VCaP (cell line): ENCODE results near the gene STXBP5.

Source experiments
- H3K27ac ChIP-seq: fragments of 450-650 bp; 2 replicates; pipeline ENCODE4 v1.5.1; 2017
- CTCF ChIP-seq: fragments of 450-650 bp; conservative IDR thresholded peaks from 2 replicates; pipeline ENCODE4 v1.5.1; 2017; ENCODE audit warnings: mild to moderate bottlenecking, moderate library complexity

STXBP5 gene

GRCh38 chr6:147234685-147235084 is 30.5 kb downstream of the STXBP5 start:
- TF ChIP-seq CTCF = no peak
- no peak overlapping the region for H3K27ac ChIP-seq

- no peak for TF ChIP-seq CTCF
- no peak overlapping the region for H3K27ac ChIP-seq
These were observed 33.9 kb downstream of the STXBP5 start for GRCh38 chr6:147238164-147238563.

- no peak for TF ChIP-seq CTCF
These were observed 34.7 kb downstream of the STXBP5 start for GRCh38 chr6:147238906-147239305.

GRCh38 chr6:147244832-147245231 is 40.6 kb downstream of the STXBP5 start:
- TF ChIP-seq CTCF = no peak
- H3K27ac ChIP-seq = no peak overlapping the region

More at GRCh38 chr6:147238906-147239305, 34.7 kb downstream of the STXBP5 start:
- H3K27ac ChIP-seq = no peak overlapping the region

GRCh38 chr6:147245693-147246092 is 41.5 kb downstream of the STXBP5 start:
- no peak overlapping the region for H3K27ac ChIP-seq
- no peak for TF ChIP-seq CTCF

- no peak overlapping the region for H3K27ac ChIP-seq
- TF ChIP-seq CTCF = no peak
These were observed 42.8 kb downstream of the STXBP5 start for GRCh38 chr6:147246853-147247635.

GRCh38 chr6:147248859-147249258 is 44.6 kb downstream of the STXBP5 start:
- no peak for TF ChIP-seq CTCF
- H3K27ac ChIP-seq = no peak overlapping the region
